Activated T-cell treated with anti-CD3 and anti-CD28 coated beads, Interleukin-2, amount 50 U/mL, for 48 hours (primary cell): ENCODE results near the gene CCPG1.
"Not testable (repeated sequence)": the region's sequence is repeated elsewhere in the genome, so short reads cannot be mapped to it uniquely, and the experiment has no call there.

Experiments used
- DNase-seq, 2 experiments: peaks; one replicate each; pipeline ENCODE4 v3.0.0-alpha.2; 2020

Gene CCPG1

GRCh38 chr15:55408012-55408928 is at the start of gene CCPG1, which contains the start of gene PIERCE2:
TSS of gene CCPG1 (minus strand) at chr15:55408359. CDS start at chr15:55389424, 18,935 bp downstream.
TSS of gene PIERCE2 (plus strand) at chr15:55408495. CDS start at chr15:55408769, 274 bp downstream.
- peak; percentile 92 to 94 for DNase-seq

- DNase-seq, result no peak
Measured at GRCh38 chr15:55457401-55458022, 49.4 kb upstream of the CCPG1 start.

- not testable (repeated sequence) for DNase-seq
Measured at GRCh38 chr15:55447030-55447394, 38.9 kb upstream of the CCPG1 start.

GRCh38 chr15:55446379-55447029 is 38.3 kb upstream of the CCPG1 start:
- not testable (repeated sequence) for DNase-seq

GRCh38 chr15:55445936-55446335 is 37.8 kb upstream of the CCPG1 start:
- DNase-seq, result not testable (repeated sequence)

- DNase-seq, result not testable (repeated sequence)
Measured at GRCh38 chr15:55443141-55443540, 35.0 kb upstream of the CCPG1 start.

- DNase-seq, result no peak
Measured at GRCh38 chr15:55434989-55435825, 27.0 kb upstream of the CCPG1 start.

GRCh38 chr15:55422089-55422488 is 13.9 kb upstream of the CCPG1 start:
- no peak for DNase-seq

GRCh38 chr15:55420171-55420866 is 12.2 kb upstream of the CCPG1 start:
- no peak for DNase-seq

GRCh38 chr15:55417678-55418077 is 9.5 kb upstream of the CCPG1 start:
- not testable (repeated sequence) for DNase-seq

- not testable (repeated sequence) for DNase-seq
Measured at GRCh38 chr15:55408976-55409375, 817 bp upstream of the CCPG1 start.

GRCh38 chr15:55407498-55408011 is 604 bp downstream of the CCPG1 start:
- DNase-seq, result no peak

- no peak for DNase-seq
Measured at GRCh38 chr15:55403531-55403930, 4.6 kb downstream of the CCPG1 start.

- no peak for DNase-seq
Measured at GRCh38 chr15:55402707-55403106, 5.5 kb downstream of the CCPG1 start.

GRCh38 chr15:55401786-55402246 is 6.3 kb downstream of the CCPG1 start:
- DNase-seq, result no peak

GRCh38 chr15:55400050-55400449 is 8.1 kb downstream of the CCPG1 start:
- not testable (repeated sequence) for DNase-seq

- DNase-seq, result no peak
Measured at GRCh38 chr15:55398243-55398642, 9.9 kb downstream of the CCPG1 start.

GRCh38 chr15:55394694-55395093 is 13.5 kb downstream of the CCPG1 start:
- no peak for DNase-seq

GRCh38 chr15:55389264-55389607 is 18.9 kb downstream of the CCPG1 start:
- DNase-seq, result no peak

- no peak for DNase-seq
Measured at GRCh38 chr15:55387027-55387426, 21.1 kb downstream of the CCPG1 start.

- no peak for DNase-seq
Measured at GRCh38 chr15:55383687-55384086, 24.5 kb downstream of the CCPG1 start.

GRCh38 chr15:55381595-55381994 is 26.6 kb downstream of the CCPG1 start:
- no peak for DNase-seq
